CD4-positive, alpha-beta T cell (primary cell): ENCODE measurements around the gene SFPQ. TPM values are rescaled to one million over a fixed set of nuclear protein-coding genes. Genes with fewer than 3 reads are reported as not detected.

Experiments
- ATAC-seq: fragments of 200-7000 bp; cut with Tn5 transposase; one replicate; pipeline ENCODE4 v1.10.0; 2022; ENCODE audit warnings: mild to moderate bottlenecking; ENCODE audit not compliant: poor library complexity
- CTCF ChIA-PET: fragments of 350-600 bp; sonication (Branson Sonifier 250); formaldehyde crosslinking; loops from one replicate; lab custom pipeline; 2021; ENCODE audit warnings: antibody characterized with exemption, inconsistent platforms; lab: Charles Lee
- POLR2A ChIA-PET: fragments of 350-600 bp; sonication (Branson Sonifier 250); formaldehyde crosslinking; loops from one replicate; lab custom pipeline; 2021; ENCODE audit warnings: antibody characterized with exemption, inconsistent platforms; lab: Charles Lee
- DNase-seq, 14 experiments: peaks; one replicate each; pipeline ENCODE4 v3.0.0-alpha.2; 2013 to 2020; ENCODE audit warnings: mixed read lengths in 2 of 14
- H3K27ac ChIP-seq, 2 donors: one replicate each; pipeline versions ENCODE4 v1.5.1 to v1.7.0; 2013; ENCODE audit warnings: low read length in 2 of 2, low read depth in 1 of 2, mild to moderate bottlenecking in 1 of 2
- H3K27me3 ChIP-seq, 2 experiments: 1 replicate in 1 of 2; 2 replicates in 1 of 2; pipeline versions ENCODE4 v1.6.1 to v1.7.0; 2013; ENCODE audit warnings: low read length in 2 of 2, control low read depth in 1 of 2, mild to moderate bottlenecking in 1 of 2, moderate library complexity in 1 of 2; ENCODE audit not compliant: insufficient read depth in 2 of 2, control insufficient read depth in 1 of 2
- H3K36me3 ChIP-seq: one replicate; pipeline ENCODE4 v1.6.1; 2013; ENCODE audit warnings: low read length, control low read depth; ENCODE audit not compliant: insufficient read depth
- H3K4me1 ChIP-seq: one replicate; pipeline ENCODE4 v1.6.1; 2013; ENCODE audit warnings: low read length, control low read depth; ENCODE audit not compliant: insufficient read depth
- H3K4me3 ChIP-seq: one replicate; pipeline ENCODE4 v1.5.1; 2013; ENCODE audit warnings: mild to moderate bottlenecking, low read length, moderate library complexity
- H3K9me3 ChIP-seq, 2 experiments: 1 replicate in 1 of 2; 2 replicates in 1 of 2; pipeline versions ENCODE4 v1.6.1 to v1.7.0; 2013; ENCODE audit warnings: low read length in 2 of 2, mild to moderate bottlenecking in 2 of 2, control low read depth in 1 of 2, moderate library complexity in 1 of 2; ENCODE audit not compliant: control insufficient read depth in 1 of 2, insufficient read depth in 1 of 2
- H3K27ac Mint-ChIP-seq: one replicate; pipeline ENCODE4 v1.8.0; 2020; ENCODE audit warnings: mixed read lengths
- H3K27me3 Mint-ChIP-seq: one replicate; pipeline ENCODE4 v1.8.0; 2021; ENCODE audit warnings: mixed read lengths
- H3K36me3 Mint-ChIP-seq: one replicate; pipeline ENCODE4 v1.8.0; 2021; ENCODE audit warnings: low read depth, mixed read lengths
- H3K4me1 Mint-ChIP-seq: one replicate; pipeline ENCODE4 v1.8.0; 2021; ENCODE audit warnings: low read depth, mixed read lengths
- H3K4me3 Mint-ChIP-seq: one replicate; pipeline ENCODE4 v1.8.0; 2020; ENCODE audit warnings: mild to moderate bottlenecking, mixed read lengths
- H3K9me3 Mint-ChIP-seq: one replicate; pipeline ENCODE4 v1.8.0; 2020; ENCODE audit warnings: mixed read lengths
- intact Hi-C, 2 experiments: fragments of 100-400 bp; cut with DNase I in 1 of 2; cut with micrococcal nuclease in 1 of 2; formaldehyde crosslinking; loops; one replicate each; pipeline versions ENCODE4 v1.15.1 to v1.9.0; 2023 to 2025; cut with DNase I, micrococcal nuclease
- total RNA-seq, 174 experiments: library from RNA in 2 of 174; stranded (reverse) in 2 of 174; gene quantifications; one replicate each; pipeline ENCODE4 v1.2.3 and lab custom pipeline; 2021 to 2026
- TF ChIP-seq, protein P1 (sequence below): fragments of 200-600 bp; IDR thresholded peaks from one replicate; pipeline ENCODE4 v1.8.0; 2022; ENCODE audit warnings: antibody characterized with exemption, mild to moderate bottlenecking

Gene SFPQ
- total RNA-seq, 2 experiments from 2014 or later = 766 to 767 TPM

- CTCF ChIA-PET = no interaction called here
- Mint-ChIP-seq H3K27me3 (no peaks in the 10 kb centered on the region), H3K9me3 (no peaks in the 10 kb centered on the region), H3K4me1 (no peaks in the 10 kb centered on the region), H3K36me3 (no peaks in the 10 kb centered on the region), H3K27ac (no peak overlapping the region), H3K4me3 (no peak overlapping the region)
- intact Hi-C loops = no loop called here
- Histone ChIP-seq H3K27me3 (no peaks in the 10 kb centered on the region), H3K27ac (no peak overlapping the region), H3K4me3 (no peak overlapping the region), H3K9me3 (no peaks in the 10 kb centered on the region), H3K36me3 (no peaks in the 10 kb centered on the region), H3K4me1 (no peaks in the 10 kb centered on the region)
- ATAC-seq (no peak), DNase-seq (no peak)
- POLR2A ChIA-PET = no interaction called here
- TF ChIP-seq, protein P1, sequence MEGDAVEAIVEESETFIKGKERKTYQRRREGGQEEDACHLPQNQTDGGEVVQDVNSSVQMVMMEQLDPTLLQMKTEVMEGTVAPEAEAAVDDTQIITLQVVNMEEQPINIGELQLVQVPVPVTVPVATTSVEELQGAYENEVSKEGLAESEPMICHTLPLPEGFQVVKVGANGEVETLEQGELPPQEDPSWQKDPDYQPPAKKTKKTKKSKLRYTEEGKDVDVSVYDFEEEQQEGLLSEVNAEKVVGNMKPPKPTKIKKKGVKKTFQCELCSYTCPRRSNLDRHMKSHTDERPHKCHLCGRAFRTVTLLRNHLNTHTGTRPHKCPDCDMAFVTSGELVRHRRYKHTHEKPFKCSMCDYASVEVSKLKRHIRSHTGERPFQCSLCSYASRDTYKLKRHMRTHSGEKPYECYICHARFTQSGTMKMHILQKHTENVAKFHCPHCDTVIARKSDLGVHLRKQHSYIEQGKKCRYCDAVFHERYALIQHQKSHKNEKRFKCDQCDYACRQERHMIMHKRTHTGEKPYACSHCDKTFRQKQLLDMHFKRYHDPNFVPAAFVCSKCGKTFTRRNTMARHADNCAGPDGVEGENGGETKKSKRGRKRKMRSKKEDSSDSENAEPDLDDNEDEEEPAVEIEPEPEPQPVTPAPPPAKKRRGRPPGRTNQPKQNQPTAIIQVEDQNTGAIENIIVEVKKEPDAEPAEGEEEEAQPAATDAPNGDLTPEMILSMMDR = no peak
Measured at GRCh38 chr1:35211120-35211414, 18.1 kb upstream of the SFPQ start.

DNA sequence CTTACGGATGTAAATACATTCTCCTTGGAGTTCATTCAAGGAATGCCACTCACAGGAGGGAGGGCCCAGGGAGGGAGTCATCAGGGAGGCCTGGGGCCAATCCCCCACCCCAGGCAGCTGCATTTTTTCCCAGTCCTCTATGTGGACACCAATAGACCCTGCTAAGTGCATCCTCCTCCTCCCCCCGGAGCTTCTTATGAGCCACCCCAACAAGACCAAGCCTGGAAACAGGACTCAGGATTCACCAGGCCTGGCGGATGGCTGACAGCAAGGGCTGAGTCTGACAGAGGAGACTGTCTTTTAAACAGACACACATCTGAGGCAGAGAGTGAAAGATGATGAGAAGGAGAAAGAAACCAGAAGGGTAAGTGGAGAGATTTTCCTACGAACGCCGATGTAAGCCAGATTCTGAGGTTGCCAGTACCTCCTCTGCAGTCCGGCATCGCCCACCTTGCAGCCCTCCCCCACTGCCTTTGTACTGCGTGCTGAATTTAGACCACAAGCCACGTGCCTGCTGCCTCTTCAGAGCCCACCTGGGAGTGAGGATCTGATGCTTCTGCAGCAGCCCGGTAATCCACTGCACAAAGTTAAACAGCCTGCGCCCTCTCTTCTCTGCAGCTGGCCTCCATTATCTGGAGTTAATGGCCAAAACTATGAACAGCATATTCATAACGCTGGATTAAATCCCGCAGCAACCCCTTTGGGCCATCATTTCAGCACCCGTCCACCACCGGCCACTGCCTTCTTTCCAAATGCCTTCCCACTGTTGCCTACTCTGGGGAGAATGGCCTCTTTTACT is 17.6 kb upstream of the SFPQ start:
- no peak overlapping the region for H3K4me3 Mint-ChIP-seq

DNA sequence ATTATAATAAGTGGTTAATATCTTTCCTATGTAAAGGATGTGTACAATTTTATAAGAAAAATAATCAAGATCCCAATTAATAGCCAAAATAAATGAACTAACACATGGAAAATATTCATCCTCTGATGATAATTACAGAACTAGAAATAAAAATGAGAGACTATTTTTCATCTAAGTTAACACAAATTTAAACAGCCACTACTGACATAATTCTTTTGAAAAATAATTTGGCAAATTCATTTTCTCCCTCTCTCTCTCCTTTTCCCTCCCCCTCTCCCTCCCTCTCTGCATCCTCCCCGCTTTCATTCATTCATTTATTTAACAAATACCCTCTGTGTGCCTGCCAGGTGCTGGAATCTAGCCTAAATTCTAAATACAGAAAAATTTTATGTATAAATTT is 10.3 kb upstream of the SFPQ start:
- no peak overlapping the region for H3K27ac Mint-ChIP-seq
- peaks cover 9% of the 10 kb centered on the region for H3K4me1 Mint-ChIP-seq
- no peak for ATAC-seq
- H3K27me3 Mint-ChIP-seq = no peaks in the 10 kb centered on the region
- no peak for DNase-seq
- intact Hi-C loops = loop anchor here (5.0 kb wide), 4 partner anchors 249 to 359 kb away; partner anchors contain the start of genes KIAA0319L (in 1 of the 2) and NCDN (in 1 of the 2)
- H3K36me3 Mint-ChIP-seq = no peaks in the 10 kb centered on the region
- POLR2A ChIA-PET = no interaction called here
- Histone ChIP-seq H3K9me3 (no peaks in the 10 kb centered on the region), H3K27ac (no peak overlapping the region), H3K4me1 (no peaks in the 10 kb centered on the region), H3K4me3 (no peak overlapping the region), H3K36me3 (no peaks in the 10 kb centered on the region), H3K27me3 (no peaks in the 10 kb centered on the region)
- CTCF ChIA-PET = no interaction called here
- H3K9me3 Mint-ChIP-seq = no peaks in the 10 kb centered on the region
- no peak overlapping the region for H3K4me3 Mint-ChIP-seq
- TF ChIP-seq, protein P1 = no peak

More for the DNA sequence above, 17.6 kb upstream of the SFPQ start:
- Mint-ChIP-seq H3K27ac (no peak overlapping the region), H3K36me3 (no peaks in the 10 kb centered on the region), H3K4me1 (no peaks in the 10 kb centered on the region), H3K27me3 (no peaks in the 10 kb centered on the region), H3K9me3 (no peaks in the 10 kb centered on the region)
- TF ChIP-seq, protein P1 = no peak
- Histone ChIP-seq H3K4me1 (no peaks in the 10 kb centered on the region), H3K27me3 (no peaks in the 10 kb centered on the region), H3K27ac (no peak overlapping the region), H3K4me3 (no peak overlapping the region), H3K36me3 (no peaks in the 10 kb centered on the region), H3K9me3 (no peaks in the 10 kb centered on the region)
- DNase-seq = no peak
- ATAC-seq = no peak
- intact Hi-C loops = no loop called here
- ChIA-PET POLR2A (no interaction called here), CTCF (no interaction called here)
